ENCODE data around the gene LALBA.

Gene LALBA

DNA sequence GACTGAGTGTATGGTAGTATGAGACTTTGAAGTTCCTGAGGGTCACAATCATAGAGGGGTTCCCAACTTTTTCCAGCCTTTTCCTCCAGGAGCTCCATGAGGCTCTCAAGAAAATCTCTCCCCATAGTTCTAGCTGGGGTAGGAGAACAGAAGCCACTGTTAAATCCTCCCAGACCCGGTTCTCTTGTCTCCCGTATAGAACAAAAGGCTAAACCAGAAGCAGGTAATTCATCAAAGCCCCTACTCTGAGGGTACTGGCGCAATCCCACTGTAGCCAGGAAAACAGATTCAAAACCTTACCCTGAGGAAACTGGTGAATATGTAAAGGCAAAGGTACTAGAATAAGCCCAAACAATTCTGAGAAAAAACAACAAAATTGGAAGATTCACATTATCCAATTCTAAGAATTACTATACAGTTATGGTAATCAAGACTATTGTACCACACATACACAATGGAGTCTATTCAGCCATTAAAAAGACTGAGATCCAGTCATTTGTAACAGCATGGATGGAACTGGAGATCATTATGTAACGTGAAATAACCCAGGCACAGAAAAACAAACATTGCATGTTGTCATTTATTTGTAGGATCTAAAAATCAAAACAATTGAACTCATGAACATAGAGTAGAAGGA lies 23.9 kb downstream of the LALBA start:
- TF ChIP-seq TAF1 (IDR thresholded peaks at IDR 0.05; ENCODE audit: borderline replicate concordance, insufficient read depth, low read length) (no peak), FOXP2 (optimal IDR thresholded peaks at IDR 0.05; ENCODE audit: borderline replicate concordance, extremely low read depth, extremely low read length, insufficient read depth) (no peak), SIN3A (IDR thresholded peaks at IDR 0.05; ENCODE audit: borderline replicate concordance, insufficient read depth, low read length) (no peak)
- TF ChIP-seq, protein P1, sequence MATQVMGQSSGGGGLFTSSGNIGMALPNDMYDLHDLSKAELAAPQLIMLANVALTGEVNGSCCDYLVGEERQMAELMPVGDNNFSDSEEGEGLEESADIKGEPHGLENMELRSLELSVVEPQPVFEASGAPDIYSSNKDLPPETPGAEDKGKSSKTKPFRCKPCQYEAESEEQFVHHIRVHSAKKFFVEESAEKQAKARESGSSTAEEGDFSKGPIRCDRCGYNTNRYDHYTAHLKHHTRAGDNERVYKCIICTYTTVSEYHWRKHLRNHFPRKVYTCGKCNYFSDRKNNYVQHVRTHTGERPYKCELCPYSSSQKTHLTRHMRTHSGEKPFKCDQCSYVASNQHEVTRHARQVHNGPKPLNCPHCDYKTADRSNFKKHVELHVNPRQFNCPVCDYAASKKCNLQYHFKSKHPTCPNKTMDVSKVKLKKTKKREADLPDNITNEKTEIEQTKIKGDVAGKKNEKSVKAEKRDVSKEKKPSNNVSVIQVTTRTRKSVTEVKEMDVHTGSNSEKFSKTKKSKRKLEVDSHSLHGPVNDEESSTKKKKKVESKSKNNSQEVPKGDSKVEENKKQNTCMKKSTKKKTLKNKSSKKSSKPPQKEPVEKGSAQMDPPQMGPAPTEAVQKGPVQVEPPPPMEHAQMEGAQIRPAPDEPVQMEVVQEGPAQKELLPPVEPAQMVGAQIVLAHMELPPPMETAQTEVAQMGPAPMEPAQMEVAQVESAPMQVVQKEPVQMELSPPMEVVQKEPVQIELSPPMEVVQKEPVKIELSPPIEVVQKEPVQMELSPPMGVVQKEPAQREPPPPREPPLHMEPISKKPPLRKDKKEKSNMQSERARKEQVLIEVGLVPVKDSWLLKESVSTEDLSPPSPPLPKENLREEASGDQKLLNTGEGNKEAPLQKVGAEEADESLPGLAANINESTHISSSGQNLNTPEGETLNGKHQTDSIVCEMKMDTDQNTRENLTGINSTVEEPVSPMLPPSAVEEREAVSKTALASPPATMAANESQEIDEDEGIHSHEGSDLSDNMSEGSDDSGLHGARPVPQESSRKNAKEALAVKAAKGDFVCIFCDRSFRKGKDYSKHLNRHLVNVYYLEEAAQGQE (IDR thresholded peaks at IDR 0.05; ENCODE audit: insufficient read depth in 1 of 2, low read depth in 2 of 2, low read length in 2 of 2) = no peak

DNA sequence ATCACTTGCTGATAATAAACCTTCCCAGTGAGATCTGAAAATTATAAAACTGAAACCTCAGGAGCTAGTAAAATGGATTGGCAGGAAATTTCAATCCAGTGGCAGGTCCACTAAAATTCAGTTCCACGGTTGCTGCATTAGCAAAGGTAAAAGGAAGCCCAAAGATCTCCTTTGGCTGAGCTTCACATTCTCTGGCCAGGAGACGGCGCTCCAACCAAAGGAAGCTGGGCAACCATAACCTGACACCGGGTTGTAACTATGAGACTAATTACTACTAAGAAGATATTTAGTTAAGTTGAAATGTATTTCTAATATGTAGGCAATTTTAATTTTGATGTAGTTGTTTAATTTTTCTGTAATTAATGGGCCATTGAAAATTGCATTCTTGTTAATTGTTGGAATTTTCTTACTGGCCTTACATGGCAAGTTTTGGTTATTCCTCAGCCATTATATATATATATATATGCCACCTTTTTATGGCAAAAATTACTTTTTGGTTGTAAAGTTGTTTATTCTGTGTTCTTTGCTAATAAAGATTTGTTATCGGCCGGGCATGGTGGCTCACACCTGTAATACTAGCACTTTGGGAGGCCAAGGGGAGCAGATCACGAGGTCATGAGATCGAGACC lies 27.4 kb downstream of the LALBA start:
- no peak for TF ChIP-seq POLR2AphosphoS5 (IDR thresholded peaks at IDR 0.05; ENCODE audit: low read depth, low read length)
- TF ChIP-seq, protein P1 (IDR thresholded peaks at IDR 0.05; ENCODE audit: insufficient read depth in 1 of 2, low read depth in 2 of 2, low read length in 2 of 2) = no peak
- TF ChIP-seq TAF1 (IDR thresholded peaks at IDR 0.05; ENCODE audit: borderline replicate concordance, insufficient read depth, low read length) = no peak
- no peak for TF ChIP-seq SIN3A (IDR thresholded peaks at IDR 0.05; ENCODE audit: borderline replicate concordance, insufficient read depth, low read length)
- no peak for TF ChIP-seq FOXP2 (optimal IDR thresholded peaks at IDR 0.05; ENCODE audit: borderline replicate concordance, extremely low read depth, extremely low read length, insufficient read depth)

DNA sequence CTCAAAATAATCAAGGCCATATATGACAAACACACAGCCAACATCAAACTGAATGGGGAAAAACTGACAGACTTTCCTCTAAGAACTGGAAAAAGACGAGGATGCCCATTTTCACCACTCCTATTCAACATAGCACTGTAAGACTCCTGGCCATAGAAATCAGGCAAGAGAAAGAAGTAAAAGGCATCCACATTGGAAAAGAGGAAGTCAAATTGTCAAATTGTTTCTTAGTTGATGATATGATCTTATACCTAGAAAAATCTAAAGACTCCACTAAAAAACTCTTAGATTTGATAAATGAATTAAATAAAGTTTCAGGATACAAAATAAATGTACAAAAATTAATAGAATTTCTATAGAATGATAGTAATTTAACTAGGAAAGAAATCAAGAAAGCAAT lies 33.2 kb downstream of the LALBA start:
- TF ChIP-seq SIN3A (IDR thresholded peaks at IDR 0.05; ENCODE audit: borderline replicate concordance, insufficient read depth, low read length) (no peak), POLR2AphosphoS5 (IDR thresholded peaks at IDR 0.05; ENCODE audit: low read depth, low read length) (no peak), TAF1 (IDR thresholded peaks at IDR 0.05; ENCODE audit: borderline replicate concordance, insufficient read depth, low read length) (no peak), FOXP2 (optimal IDR thresholded peaks at IDR 0.05; ENCODE audit: borderline replicate concordance, extremely low read depth, extremely low read length, insufficient read depth) (no peak)
- TF ChIP-seq, protein P1 (IDR thresholded peaks at IDR 0.05; ENCODE audit: insufficient read depth in 1 of 2, low read depth in 2 of 2, low read length in 2 of 2) = no peak

DNA sequence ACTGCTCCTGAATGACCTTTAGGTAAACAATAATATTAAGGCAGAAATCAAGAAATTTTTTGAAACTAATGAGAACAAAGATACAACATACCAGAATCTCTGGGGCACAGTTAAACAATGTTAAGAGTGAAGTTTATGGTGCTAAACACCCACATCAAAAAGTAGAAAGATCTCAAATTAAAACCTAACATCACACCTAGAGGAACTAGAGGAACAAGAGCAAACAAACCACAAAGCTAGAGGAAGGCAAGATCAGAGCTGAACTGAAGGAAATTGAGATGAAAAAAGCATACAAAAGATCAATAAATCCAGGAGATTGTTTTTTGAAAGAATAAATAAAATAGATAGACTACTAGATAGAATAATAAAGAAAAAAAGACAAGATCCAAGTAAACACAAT lies 37.2 kb downstream of the LALBA start:
- TF ChIP-seq, protein P1 (IDR thresholded peaks at IDR 0.05; ENCODE audit: insufficient read depth in 1 of 2, low read depth in 2 of 2, low read length in 2 of 2) = no peak
- TF ChIP-seq SIN3A (IDR thresholded peaks at IDR 0.05; ENCODE audit: borderline replicate concordance, insufficient read depth, low read length) (no peak), TAF1 (IDR thresholded peaks at IDR 0.05; ENCODE audit: borderline replicate concordance, insufficient read depth, low read length) (no peak), POLR2AphosphoS5 (IDR thresholded peaks at IDR 0.05; ENCODE audit: low read depth, low read length) (no peak), FOXP2 (optimal IDR thresholded peaks at IDR 0.05; ENCODE audit: borderline replicate concordance, extremely low read depth, extremely low read length, insufficient read depth) (no peak)

Data from PFSK-1 (cell line).